A673 (cell line): ENCODE data around the gene MMP8.

Source experiments
- EZH2 ChIP-seq: fragments of 200-600 bp; sonication (generic); IDR thresholded peaks from 2 replicates; pipeline ENCODE4 v1.6.1; 2017; ENCODE audit warnings: borderline replicate concordance, low read depth, mild to moderate bottlenecking, mixed read lengths, antibody characterized with exemption, low read length; ENCODE audit not compliant: poor library complexity, severe bottlenecking
- TF ChIP-seq, protein P1 (sequence below): fragments of 300-800, 200-600 bp; sonication (generic); conservative IDR thresholded peaks from 2 replicates; pipeline ENCODE4 v1.5.1; 2017; ENCODE audit warnings: low read depth, mild to moderate bottlenecking, antibody characterized with exemption, low read length, moderate library complexity, mixed read lengths

DNA sequence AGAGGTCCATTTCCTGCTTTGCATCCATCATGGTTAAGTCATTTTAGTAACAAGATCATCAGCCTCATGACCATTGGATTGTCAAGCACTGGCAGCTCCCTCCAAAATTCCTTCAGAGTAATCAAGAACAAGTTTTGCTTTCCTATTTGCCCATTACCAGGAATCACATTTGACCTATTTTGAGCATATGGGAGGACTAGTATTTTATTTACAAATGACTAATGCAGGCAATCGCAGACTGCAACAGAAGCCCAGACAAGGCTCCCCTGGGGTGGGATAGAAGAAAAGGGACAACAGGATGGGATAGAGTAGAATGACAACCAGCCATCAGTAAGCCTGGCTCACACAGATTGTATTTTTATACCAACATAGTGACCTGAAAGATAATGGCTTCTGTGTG lies 46.6 kb upstream of the MMP8 start:
- TF ChIP-seq, protein P1, sequence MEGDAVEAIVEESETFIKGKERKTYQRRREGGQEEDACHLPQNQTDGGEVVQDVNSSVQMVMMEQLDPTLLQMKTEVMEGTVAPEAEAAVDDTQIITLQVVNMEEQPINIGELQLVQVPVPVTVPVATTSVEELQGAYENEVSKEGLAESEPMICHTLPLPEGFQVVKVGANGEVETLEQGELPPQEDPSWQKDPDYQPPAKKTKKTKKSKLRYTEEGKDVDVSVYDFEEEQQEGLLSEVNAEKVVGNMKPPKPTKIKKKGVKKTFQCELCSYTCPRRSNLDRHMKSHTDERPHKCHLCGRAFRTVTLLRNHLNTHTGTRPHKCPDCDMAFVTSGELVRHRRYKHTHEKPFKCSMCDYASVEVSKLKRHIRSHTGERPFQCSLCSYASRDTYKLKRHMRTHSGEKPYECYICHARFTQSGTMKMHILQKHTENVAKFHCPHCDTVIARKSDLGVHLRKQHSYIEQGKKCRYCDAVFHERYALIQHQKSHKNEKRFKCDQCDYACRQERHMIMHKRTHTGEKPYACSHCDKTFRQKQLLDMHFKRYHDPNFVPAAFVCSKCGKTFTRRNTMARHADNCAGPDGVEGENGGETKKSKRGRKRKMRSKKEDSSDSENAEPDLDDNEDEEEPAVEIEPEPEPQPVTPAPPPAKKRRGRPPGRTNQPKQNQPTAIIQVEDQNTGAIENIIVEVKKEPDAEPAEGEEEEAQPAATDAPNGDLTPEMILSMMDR, result no peak
- TF ChIP-seq EZH2, result no peak
